Cardiac muscle cell (in vitro differentiated cells and primary cell): Measurements from ENCODE around the gene PLOD2. TPM values are rescaled to one million over a fixed set of nuclear protein-coding genes. Genes with fewer than 3 reads are reported as not detected.

Experiments used
- DNase-seq, 2 donors: peaks; one replicate each; pipeline versions ENCODE4 v3.0.0 to v3.0.0-alpha.2; 2010 to 2017; ENCODE audit warnings: low read depth in 1 of 2, low spot score in 1 of 2
- H3K27ac ChIP-seq: fragments of 200-600 bp; sonication (generic); 2 replicates; pipeline ENCODE4 v1.5.1; 2016
- H3K27me3 ChIP-seq: fragments of 200-600 bp; sonication (generic); 2 replicates; pipeline ENCODE4 v1.6.0; 2016; ENCODE audit warnings: control low read depth
- H3K36me3 ChIP-seq: fragments of 200-600 bp; sonication (generic); 2 replicates; pipeline ENCODE4 v1.5.1; 2016; ENCODE audit warnings: control low read depth
- H3K4me1 ChIP-seq: fragments of 200-600 bp; sonication (generic); 2 replicates; pipeline ENCODE4 v1.8.1; 2017; ENCODE audit warnings: low read depth, mild to moderate bottlenecking, mixed run types
- H3K4me3 ChIP-seq: fragments of 200-600 bp; sonication (generic); 2 replicates; pipeline ENCODE4 v1.5.1; 2016; ENCODE audit warnings: mild to moderate bottlenecking
- H3K9me3 ChIP-seq: fragments of 200-600 bp; sonication (generic); 2 replicates; pipeline ENCODE4 v1.5.1; 2017; ENCODE audit warnings: low read depth, mild to moderate bottlenecking, control low read depth
- CTCF ChIP-seq: IDR thresholded peaks from 2 replicates; pipeline ENCODE4 v1.5.1; 2012; ENCODE audit warnings: low read depth, mild to moderate bottlenecking, low read length
- polyA plus RNA-seq: library from polyadenylated mRNA; unstranded; fragments of >200 nt; fragmentation: Nextera tagmentation; extraction: Ambion mirVana; gene quantifications from 2 replicates; pipeline ENCODE4 v1.2.1, GENCODE V29; 2016
- total RNA-seq: library from RNA; depleted of rRNA; stranded (reverse); fragments of >200 nt; gene quantifications from 2 replicates; pipeline ENCODE4 v1.2.3, GENCODE V29; 2016

The PLOD2 gene
- total and polyA plus RNA-seq, 2 experiments from 2014 or later: 82.1 to 108 TPM

DNA sequence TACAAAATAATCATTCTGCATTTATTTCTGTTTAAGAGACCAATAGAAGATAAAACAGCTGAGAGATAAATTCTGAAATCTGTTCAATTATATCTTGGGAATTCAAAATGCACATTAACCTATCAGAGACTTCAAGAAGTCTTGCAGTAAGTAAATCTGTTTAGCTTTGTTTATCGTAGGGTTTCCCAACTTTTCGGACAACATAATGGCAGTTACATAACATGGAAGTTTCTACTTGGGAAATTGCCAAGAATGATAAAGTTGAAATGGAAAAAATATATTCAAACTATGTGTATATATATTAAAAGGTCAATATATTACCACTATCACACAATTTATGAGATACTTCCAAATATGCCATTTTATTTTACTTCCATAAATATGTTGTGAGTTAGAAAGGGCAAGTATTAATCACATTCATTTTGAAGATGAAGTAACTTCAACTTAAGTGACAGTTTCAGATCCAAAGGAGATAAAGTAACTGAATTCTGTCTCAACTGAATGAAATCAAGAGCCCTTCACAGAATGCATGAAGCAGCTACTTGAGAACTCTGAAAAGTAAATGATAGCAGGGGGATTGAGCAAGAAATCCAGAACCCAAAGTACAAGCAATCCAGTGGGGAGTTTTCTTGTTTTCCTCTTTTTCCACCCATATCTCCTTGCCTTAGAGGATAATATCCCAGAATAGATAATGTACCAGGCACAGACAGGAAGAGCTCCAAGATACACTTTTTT lies 108.8 kb downstream of the PLOD2 start:
- H3K27ac ChIP-seq: no peak overlapping the region
- no peaks in the 10 kb centered on the region for H3K9me3 ChIP-seq
- no peaks in the 10 kb centered on the region for H3K36me3 ChIP-seq
- peak in 1 of 2 donors; percentile 28 for DNase-seq
- H3K4me3 ChIP-seq: no peak overlapping the region
- no peaks in the 10 kb centered on the region for H3K4me1 ChIP-seq
- H3K27me3 ChIP-seq: no peaks in the 10 kb centered on the region
- TF ChIP-seq CTCF: no peak

- no peaks in the 10 kb centered on the region for H3K9me3 ChIP-seq
- H3K4me3 ChIP-seq: no peak overlapping the region
- H3K27ac ChIP-seq: no peak overlapping the region
- DNase-seq: no peak
- H3K36me3 ChIP-seq: no peaks in the 10 kb centered on the region
- no peak for TF ChIP-seq CTCF
- H3K27me3 ChIP-seq: no peaks in the 10 kb centered on the region
- H3K4me1 ChIP-seq: no peaks in the 10 kb centered on the region
These were observed 110.3 kb downstream of the PLOD2 start for GRCh38 chr3:146050691-146051090.

GRCh38 chr3:146047485-146047884 lies 113.5 kb downstream of the PLOD2 start:
- no peaks in the 10 kb centered on the region for H3K36me3 ChIP-seq
- no peak for DNase-seq
- no peaks in the 10 kb centered on the region for H3K27me3 ChIP-seq
- no peak overlapping the region for H3K27ac ChIP-seq
- no peaks in the 10 kb centered on the region for H3K9me3 ChIP-seq
- no peak overlapping the region for H3K4me3 ChIP-seq
- H3K4me1 ChIP-seq: no peaks in the 10 kb centered on the region
- TF ChIP-seq CTCF: no peak

DNA sequence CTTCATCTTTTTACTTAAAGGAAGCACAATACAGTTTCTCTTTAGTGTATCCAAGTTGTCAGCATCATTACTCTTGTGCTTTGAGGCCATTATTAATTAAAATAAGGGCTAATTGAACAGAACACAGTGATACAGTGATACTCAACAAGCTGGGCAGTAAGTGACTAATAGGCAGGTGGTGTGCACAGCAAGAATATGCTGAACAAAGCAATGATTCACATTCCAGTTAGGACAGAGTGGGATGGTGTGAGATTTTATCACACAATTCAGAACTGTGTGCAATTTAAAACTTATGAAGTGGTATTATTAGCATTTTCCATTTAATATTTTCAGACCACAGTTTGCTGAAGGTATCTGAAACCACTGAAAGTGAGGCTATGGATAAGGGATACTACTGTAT lies 116.9 kb downstream of the PLOD2 start:
- Histone ChIP-seq H3K27me3 (no peaks in the 10 kb centered on the region), H3K4me1 (no peaks in the 10 kb centered on the region), H3K27ac (no peak overlapping the region), H3K36me3 (no peaks in the 10 kb centered on the region), H3K4me3 (no peak overlapping the region), H3K9me3 (no peaks in the 10 kb centered on the region)
- DNase-seq: no peak
- no peak for TF ChIP-seq CTCF

GRCh38 chr3:146040630-146041029 lies 120.4 kb downstream of the PLOD2 start:
- Histone ChIP-seq H3K27me3 (no peaks in the 10 kb centered on the region), H3K36me3 (no peaks in the 10 kb centered on the region), H3K4me1 (no peaks in the 10 kb centered on the region), H3K27ac (no peak overlapping the region), H3K4me3 (no peak overlapping the region), H3K9me3 (no peaks in the 10 kb centered on the region)
- DNase-seq: no peak
- no peak for TF ChIP-seq CTCF
